HG03457 (cell line): Measurements from ENCODE around the gene SMARCAD1.
A peak's percentile ranks its signal among the peaks of the same experiment; 100 is the strongest.
"Not testable (repeated sequence)": the region's sequence is repeated elsewhere in the genome, so short reads cannot be mapped to it uniquely, and the experiment has no call there.

Experiments used
- ATAC-seq: cut with Tn5 transposase; IDR thresholded peaks from one replicate; pipeline ENCODE4 v1.9.1; 2021; ENCODE audit warnings: moderate number of reproducible peaks; ENCODE audit not compliant: unreplicated experiment

The SMARCAD1 gene

GRCh38 chr4:94290245-94290644, 82.6 kb downstream of the SMARCAD1 start:
- no peak for ATAC-seq

GRCh38 chr4:94293981-94294380, 86.3 kb downstream of the SMARCAD1 start:
- ATAC-seq, result not testable (repeated sequence)

GRCh38 chr4:94295473-94295872, 87.8 kb downstream of the SMARCAD1 start:
- ATAC-seq, result not testable (repeated sequence)

- no peak for ATAC-seq
These were observed 91.1 kb downstream of the SMARCAD1 start for GRCh38 chr4:94298725-94299252.

GRCh38 chr4:94302191-94302590, 94.5 kb downstream of the SMARCAD1 start:
- ATAC-seq, result no peak

- no peak for ATAC-seq
These were observed 96.8 kb downstream of the SMARCAD1 start for GRCh38 chr4:94304365-94304971.

GRCh38 chr4:94305466-94306225, 98.0 kb downstream of the SMARCAD1 start:
- ATAC-seq, result no peak

GRCh38 chr4:94306713-94307112, 99.0 kb downstream of the SMARCAD1 start:
- ATAC-seq, result no peak

GRCh38 chr4:94307231-94307871, 99.7 kb downstream of the SMARCAD1 start:
- no peak for ATAC-seq

GRCh38 chr4:94319927-94320326, 112.3 kb downstream of the SMARCAD1 start:
- ATAC-seq, result not testable (repeated sequence)

- no peak for ATAC-seq
These were observed 118.2 kb downstream of the SMARCAD1 start for GRCh38 chr4:94325835-94326234.

- ATAC-seq, result no peak
These were observed 122.3 kb downstream of the SMARCAD1 start for GRCh38 chr4:94329933-94330332.

GRCh38 chr4:94332983-94333590, 125.4 kb downstream of the SMARCAD1 start:
- no peak for ATAC-seq

- no peak for ATAC-seq
These were observed 126.2 kb downstream of the SMARCAD1 start for GRCh38 chr4:94333866-94334265.

GRCh38 chr4:94334476-94334875, 126.8 kb downstream of the SMARCAD1 start:
- ATAC-seq, result no peak

GRCh38 chr4:94334962-94335361, 127.3 kb downstream of the SMARCAD1 start:
- no peak for ATAC-seq

- no peak for ATAC-seq
These were observed 128.6 kb downstream of the SMARCAD1 start for GRCh38 chr4:94336303-94336702.

- ATAC-seq, result not testable (repeated sequence)
These were observed 129.1 kb downstream of the SMARCAD1 start for GRCh38 chr4:94336791-94337190.

- peak; percentile 46 for ATAC-seq
These were observed 131.2 kb downstream of the SMARCAD1 start for GRCh38 chr4:94338681-94339351.

GRCh38 chr4:94339779-94340178, 132.1 kb downstream of the SMARCAD1 start:
- ATAC-seq, result no peak
